GM23338 (cell line): ENCODE results near the gene PPFIBP1.

Source experiments
- CTCF ChIP-seq, 2 experiments: fragments of 200-600 bp in 1 of 2; sonication (generic) in 1 of 2; conservative IDR thresholded peaks; 2 replicates each; pipeline versions ENCODE4 v1.5.1 to v1.6.1; 2016 to 2017; ENCODE audit warnings: antibody characterized with exemption in 2 of 2, low read depth in 2 of 2, mild to moderate bottlenecking in 2 of 2, moderate library complexity in 1 of 2
- POLR2AphosphoS5 ChIP-seq: IDR thresholded peaks from 2 replicates; pipeline ENCODE4 v1.6.1; 2016; ENCODE audit warnings: antibody characterized with exemption, low read depth
- REST ChIP-seq: IDR thresholded peaks from one replicate; pipeline ENCODE4 v1.6.1; 2018; ENCODE audit warnings: antibody characterized with exemption; ENCODE audit not compliant: unreplicated experiment

- no peak for TF ChIP-seq CTCF (conservative IDR thresholded peaks at IDR 0.05; ENCODE audit: low read depth in 2 of 2)
- TF ChIP-seq REST, result no peak
- TF ChIP-seq POLR2AphosphoS5, result no peak
Measured at GRCh38 chr12:27685274-27685673, 161.3 kb downstream of the PPFIBP1 start.
